HCEC 1CT (cell line): ENCODE measurements around the gene MIPOL1.
"Not testable (repeated sequence)": the region's sequence is repeated elsewhere in the genome, so short reads cannot be mapped to it uniquely, and the experiment has no call there.

ENCODE experiments used
- DNase-seq: peaks from one replicate; pipeline ENCODE4 v3.0.0-alpha.2; 2017

The MIPOL1 gene

DNA sequence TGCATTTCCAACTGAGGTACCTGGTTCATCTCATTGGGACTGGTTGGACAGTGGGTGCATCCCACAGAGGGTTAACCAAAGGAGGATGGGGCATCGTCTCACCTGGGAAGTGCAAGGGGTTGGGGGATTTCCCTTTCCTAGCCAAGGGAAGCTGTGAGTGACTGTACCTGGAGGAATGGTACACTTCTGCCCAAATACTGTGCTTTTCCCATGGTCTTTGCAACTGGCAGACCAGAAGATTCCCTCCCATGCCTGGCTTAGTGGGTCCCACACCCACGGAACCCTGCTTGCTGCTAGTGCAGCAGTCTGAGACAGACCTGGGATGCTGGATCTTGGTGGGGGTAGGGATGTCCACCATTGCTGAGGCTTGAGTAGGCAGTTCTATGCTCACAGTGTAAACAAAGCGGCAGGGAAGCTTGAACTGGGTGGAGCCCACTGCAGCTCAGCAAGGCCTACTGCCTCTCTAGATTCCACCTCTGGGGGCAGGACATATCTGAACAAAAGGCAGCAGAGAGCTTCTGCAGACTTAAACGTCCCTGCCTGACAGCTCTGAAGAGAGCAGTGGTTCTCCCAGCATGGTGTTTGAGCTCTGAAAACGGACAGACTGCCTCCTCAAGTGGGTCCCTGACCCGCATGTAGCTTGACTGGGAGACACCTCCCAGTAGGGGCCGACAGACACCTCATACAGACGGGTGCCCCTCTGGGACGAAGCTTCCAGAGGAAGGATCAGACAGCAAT lies 9.7 kb upstream of the MIPOL1 start:
- not testable (repeated sequence) for DNase-seq

DNA sequence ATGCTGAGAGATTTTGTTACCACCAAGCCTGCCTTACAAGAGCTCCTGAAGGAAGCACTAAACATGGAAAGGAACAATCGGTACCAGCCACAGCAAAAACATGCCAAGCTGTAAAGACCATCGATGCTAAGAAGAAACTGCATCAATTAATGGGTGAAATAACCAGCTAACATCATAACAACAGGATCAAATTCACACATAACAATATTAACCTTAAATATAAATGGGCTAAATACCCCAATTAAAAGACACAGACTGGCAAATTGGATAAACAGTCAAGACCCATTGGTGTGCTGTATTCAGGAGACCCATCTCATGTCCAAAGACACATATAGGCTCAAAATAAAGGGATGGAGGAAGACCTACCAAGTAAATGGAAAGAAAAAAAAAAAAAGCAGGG lies 8.0 kb upstream of the MIPOL1 start:
- not testable (repeated sequence) for DNase-seq

DNA sequence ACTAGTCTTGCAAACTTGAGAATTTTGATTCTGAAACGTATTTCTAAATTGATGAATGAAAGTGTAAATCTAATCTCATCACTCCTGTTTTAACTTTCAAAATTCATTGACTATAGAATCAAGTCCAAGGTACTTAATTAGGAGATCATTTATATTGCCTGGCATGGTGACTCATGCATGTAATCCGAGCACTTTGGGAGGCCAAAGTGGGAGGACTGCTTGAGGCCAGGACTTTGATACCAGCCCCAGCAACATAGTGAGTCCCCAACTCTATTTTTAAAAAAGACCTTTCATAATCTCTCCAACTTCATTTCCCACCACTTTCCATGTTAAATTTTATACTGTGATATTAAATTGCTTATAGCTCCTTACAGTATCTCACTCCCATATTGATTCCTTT lies 3.0 kb upstream of the MIPOL1 start:
- no peak for DNase-seq

DNA sequence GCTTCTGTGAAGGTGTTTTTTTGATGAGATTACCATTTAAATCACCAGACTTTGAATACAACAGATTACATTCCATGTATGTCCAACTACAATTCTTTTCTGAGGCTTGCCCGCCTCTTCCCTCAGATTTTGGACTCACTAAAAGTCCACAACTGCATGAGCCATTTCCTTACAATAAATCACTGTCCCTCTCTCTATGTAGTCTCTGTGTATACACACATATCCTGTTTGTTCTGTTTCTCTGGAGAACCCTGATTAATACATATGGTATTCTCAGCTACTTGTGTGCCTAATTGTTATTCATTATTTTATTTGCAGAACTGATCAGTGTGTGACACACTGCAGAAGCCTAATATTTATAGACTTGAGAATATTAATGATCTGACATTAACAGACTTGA lies 2.4 kb upstream of the MIPOL1 start:
- peak; percentile 91 for DNase-seq

DNA sequence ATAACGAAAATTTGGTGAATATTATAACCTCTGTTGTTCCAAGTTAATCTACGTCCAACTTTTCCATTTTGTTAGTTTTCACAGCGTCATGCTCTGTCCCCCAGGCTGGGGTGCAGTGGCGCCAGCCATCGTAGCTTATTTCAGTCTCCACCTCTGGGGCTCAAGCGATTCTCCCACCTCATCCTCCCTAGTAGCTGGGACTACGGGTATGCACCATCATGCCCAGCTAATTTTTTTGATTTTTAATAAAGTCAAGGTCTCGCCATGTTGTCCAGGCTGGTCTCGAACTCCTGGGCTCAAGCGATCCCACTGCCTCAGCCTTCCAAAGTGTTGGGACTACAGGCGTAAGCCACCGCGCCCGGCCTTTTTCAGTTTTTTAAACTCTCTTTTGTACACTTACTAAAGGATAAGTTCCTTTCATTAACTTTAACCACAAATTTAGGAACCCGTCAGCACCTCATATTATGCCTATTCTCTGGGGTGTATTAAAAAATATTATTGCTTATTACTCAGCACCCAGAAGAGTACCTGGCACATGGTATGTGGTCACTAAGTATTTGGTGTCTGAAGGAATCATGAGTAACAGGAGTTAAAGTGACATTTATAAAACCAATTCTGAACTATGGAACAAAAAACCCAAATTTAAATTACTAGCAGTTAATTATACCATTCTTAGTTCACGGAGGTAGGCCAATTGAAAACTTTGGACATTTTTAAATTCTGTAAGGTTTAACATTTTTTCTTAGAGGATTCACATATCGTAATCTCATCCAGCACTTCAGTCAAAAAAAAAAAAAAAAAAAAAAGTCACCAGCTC lies 925 bp upstream of the MIPOL1 start:
- DNase-seq, result no peak

DNA sequence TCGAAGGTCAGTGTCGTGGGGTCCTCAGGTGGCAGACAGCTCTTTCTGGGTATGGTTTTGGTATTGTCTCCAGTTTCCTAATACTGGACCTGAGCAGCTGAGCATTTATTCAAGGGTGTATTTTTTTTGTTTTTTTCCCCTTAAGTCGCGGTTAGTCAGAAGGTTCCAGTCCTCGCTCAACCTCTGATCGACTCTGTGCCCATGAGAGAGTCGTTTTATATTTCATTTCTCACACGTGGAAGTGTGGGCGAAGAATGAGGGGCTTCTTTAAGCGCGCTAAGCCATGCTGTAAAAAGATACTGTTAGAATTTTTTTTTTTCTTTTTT lies 499 bp downstream of the MIPOL1 start:
- DNase-seq, result no peak

DNA sequence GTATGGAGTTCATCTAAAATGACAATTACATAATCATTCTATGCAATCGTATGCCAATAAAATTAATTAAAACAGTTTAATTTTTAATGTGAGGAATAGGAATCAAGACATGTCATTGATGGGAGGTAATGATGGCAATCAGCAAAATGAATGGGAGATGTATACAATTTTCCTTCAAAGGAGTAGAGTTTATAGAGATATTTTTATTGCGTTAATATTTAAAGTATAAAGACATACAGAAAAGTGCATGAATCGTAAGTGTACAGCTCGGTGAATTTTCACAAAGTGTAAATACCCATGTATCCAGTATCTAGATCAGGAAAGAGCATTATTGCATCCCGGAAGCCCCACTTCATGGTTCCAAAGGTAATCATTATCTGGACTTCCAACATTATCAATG lies 1.2 kb downstream of the MIPOL1 start:
- no peak for DNase-seq

DNA sequence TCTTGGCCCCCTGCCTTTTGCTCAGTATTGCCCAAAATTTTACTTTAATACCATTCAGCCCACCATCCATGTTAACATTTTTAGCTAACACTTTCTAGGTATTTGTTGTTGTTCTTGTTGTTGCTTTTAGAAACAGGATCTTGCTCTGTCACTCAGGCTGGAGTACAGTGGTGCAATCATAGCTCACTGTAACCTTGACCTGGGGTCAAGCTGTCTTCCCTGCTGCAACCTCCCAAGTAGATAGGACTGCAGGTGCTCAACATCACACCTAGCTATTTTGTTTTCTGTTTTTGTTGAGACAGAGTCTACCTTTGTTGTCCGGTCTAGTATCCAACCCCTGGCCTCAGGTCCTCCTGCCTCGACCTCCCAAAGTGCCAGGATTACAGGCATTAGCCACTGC lies 4.0 kb downstream of the MIPOL1 start:
- no peak for DNase-seq

DNA sequence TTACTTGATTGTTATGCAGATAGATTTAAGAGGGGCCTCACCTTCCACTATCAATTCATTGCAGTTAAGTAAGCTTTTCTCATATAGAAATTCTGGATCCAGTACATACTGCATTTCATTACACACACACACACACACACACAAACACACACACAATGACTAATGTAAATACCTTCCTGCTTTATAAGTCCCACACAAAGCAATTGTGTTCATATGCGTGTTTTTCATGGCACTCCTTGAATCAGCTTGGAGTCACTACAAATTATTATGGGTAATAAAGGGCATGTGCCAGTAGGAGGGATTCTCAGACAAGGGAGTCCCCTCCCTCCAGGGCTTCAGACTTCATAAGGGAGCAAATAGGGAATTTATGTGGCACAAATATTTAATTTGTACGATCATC lies 4.5 kb downstream of the MIPOL1 start:
- peak; percentile 53 for DNase-seq

DNA sequence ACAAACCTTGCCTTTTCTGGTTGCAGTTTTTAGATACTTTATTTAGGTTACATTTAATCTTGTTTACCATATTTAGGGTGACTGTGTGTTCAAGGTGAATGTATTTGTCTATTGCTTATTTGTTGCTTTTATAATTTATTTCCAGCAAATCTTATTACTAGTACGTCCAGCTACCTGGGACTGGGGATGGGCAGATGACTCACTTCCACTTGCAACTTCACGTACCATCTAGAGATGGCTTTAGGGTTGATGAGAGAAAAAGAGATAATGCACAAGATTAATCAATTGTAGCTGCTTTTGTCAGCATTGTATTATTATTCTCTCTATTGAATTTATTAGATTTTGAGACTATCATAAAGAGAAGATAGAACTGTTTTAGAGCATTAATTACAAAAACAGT lies 5.1 kb downstream of the MIPOL1 start:
- DNase-seq, result no peak

DNA sequence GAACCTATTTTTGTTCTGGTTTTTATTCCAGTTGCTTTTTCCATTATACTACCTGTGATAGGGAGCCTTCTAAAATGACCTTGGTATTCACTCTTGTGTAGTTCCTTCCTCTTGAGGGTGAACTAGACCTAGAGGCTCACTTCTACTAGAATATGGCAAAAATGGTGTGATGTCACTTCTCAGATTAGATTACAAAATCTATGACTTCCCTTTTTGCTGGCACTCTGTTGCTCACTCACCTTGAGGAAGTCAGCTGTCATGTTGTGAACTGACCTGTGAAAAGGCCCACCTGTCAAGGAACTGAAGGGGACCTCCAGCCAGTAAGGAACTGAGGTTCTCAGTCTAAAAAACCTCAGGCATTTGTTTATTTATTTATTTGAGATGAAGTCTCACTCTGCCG lies 5.7 kb downstream of the MIPOL1 start:
- DNase-seq, result no peak

DNA sequence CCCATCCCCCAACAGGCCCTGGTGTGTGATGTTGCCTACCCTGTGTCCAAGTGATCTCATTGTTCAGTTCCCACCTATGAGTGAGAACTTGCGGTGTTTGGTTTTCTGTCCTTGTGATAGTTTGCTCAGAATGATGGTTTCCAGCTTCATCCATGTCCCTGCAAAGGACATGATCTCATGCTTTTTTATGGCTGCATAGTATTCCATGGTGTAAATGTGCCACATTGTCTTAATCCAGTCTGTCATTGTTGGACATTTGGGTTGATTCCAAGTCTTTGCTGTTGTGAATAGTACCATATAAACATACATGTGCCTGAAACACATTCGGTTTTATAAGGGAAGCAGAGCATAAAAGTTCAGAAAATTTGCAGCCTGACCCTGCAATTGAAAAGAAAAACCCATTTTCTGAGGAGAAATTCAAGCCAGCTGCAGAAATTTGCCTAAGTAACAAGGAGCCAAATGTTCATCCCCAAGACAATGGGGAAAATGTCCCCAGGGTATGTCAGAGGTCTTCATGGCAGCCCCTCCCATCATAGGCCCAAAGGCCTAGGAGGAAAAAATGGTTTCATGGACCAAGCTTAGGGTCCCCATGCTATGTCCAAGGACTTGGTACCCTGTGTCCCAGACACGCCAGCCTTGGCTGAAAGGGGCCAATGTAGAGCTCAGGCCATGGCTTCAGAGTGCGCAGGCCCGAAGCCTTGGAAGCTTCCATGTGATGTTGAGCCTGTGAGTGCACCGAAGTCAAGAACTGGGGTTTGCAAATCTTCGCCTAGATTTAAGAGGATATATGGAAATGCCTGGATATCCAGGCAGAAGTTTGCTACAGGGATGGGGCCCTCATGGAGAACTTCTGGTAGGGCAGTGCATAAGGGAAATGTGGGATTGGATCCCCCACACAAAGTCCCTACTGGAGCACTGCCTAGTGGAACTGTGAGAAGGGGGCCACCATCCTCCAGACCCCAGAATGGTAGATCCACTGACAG lies 8.2 kb downstream of the MIPOL1 start:
- not testable (repeated sequence) for DNase-seq

DNA sequence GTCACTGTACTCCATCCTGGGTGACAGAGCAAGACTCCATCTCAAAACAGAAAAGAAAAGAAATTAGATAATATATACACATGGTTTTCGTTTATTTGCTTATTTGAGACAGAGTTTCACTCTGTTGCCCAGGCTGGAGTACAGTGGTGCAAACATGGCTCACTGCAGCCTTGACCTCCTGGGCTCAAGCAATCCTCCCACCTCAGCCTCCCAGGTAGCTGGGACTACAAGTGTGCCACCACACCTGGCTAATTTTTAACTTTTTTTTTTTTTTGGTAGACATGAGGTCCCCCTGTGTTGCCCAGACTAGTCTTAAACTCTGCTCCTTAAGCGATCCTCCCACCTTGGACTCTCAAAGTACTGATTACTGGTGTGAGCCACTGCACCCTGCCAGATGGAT lies 11.9 kb downstream of the MIPOL1 start:
- DNase-seq, result not testable (repeated sequence)

DNA sequence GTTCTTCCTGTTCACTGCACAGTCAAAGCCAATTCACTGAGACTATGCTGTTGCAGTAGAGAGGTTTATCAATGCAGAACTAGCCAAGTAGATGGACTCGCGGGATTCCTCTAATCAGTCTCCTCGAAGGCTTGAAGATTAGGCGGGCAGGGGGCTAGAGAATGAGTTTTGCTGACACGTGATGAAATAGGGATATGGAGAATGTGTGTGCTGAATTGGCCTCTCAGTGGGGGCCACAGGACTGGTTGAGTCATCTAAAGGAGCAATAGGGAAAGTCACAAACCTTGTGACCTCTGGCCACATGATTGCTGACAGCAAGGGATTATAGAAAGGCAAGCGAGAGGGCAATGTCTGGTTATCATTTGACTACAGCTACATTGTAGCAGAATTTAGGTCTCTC lies 12.7 kb downstream of the MIPOL1 start:
- no peak for DNase-seq

DNA sequence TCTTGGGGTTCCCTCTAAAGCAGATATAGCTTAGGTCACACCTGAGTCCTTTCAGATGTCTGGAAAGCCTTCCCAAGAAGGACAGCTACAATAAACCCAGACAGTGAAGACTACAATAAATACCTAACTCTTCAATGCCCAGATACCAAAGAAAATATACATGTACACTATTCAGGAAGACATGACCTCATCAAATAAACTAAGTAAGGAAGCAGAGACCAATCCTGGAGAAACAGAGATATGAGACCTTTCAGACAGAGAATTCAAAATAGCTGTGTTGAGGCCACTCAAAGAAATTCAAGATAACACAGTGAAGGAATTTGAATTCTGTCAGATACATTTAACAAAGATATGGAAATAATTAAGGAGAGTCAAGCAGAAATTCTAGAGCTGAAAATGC lies 15.3 kb downstream of the MIPOL1 start:
- no peak for DNase-seq

DNA sequence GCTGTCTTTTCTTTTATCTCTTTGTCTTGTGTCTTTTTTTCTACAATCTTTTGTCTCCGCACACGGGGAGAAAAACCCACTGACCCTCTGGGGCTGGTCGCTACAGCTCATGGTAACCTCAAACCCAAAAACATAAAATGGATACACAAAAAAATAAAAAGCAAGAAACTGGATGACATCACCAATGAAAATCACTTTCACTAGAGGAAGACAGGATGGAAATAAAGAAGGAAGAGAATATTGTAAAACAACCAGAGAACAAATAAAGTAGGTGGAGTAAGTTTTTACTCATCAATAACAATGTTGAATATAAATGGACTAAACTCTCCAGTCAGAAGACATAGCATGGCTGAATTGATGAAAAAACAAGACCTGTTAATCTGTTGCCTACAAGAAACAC lies 17.6 kb downstream of the MIPOL1 start:
- DNase-seq, result no peak

DNA sequence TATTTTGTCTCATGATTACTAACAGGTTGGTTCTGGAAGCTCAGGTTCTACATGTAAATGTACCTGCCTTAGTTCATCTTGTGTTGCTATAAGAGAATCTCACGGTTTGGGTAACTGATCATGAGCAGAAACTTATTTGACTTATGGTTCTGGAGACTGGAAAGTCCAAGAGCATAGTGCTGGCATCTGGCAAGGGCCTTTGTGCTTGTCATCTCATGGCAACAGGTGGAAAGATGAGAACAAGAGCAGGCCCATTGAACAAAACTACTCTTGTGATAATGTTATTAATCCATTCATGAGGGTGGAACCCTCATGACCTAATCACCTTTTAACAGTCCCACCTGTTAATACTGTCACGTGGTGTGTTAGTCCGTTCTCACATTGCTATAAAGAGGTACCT lies 23.3 kb downstream of the MIPOL1 start:
- DNase-seq, result no peak

DNA sequence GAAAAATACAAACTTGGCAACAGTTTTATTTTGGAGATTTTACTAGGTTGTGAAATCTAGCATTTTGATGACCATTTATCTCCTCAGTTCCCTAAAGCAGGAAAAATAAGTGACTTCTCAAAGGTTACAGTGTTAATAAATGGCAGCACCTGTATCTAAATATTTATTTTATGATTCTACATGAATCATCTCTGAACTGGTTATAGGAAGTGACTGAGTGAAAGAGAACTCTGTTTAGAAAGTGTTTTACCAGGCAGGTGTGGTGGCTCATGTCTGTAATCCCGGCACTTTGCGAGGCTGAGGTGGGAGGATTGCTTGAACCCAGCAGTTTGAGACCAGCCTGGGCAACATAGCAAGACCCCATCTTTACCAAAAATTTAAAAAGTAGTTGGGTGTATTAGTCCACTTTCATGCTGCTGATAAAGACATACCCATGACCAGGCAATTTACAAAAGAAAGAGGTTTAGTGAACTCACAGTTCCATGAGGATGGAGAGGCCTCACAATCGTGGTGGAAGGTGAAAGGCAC lies 26.3 kb downstream of the MIPOL1 start:
- no peak for DNase-seq

DNA sequence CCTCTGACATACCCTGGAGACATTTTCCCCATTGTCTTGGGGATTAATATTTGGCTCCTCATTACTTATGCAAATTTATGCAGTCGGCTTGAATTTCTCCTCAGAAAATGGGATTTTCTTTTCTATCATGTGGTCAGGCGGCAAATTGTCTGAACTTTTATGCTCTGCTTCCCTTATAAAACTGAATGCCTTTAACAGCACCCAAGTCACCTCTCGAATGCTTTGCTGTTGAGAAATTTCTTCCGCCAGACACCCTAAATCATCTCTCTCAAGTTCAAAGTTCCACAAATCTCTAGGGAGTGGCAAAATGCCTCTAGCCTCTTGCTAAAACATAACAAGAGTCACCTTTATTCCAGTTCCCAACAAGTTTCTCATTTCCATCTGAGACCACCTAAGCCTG lies 27.9 kb downstream of the MIPOL1 start:
- DNase-seq, result not testable (repeated sequence)

DNA sequence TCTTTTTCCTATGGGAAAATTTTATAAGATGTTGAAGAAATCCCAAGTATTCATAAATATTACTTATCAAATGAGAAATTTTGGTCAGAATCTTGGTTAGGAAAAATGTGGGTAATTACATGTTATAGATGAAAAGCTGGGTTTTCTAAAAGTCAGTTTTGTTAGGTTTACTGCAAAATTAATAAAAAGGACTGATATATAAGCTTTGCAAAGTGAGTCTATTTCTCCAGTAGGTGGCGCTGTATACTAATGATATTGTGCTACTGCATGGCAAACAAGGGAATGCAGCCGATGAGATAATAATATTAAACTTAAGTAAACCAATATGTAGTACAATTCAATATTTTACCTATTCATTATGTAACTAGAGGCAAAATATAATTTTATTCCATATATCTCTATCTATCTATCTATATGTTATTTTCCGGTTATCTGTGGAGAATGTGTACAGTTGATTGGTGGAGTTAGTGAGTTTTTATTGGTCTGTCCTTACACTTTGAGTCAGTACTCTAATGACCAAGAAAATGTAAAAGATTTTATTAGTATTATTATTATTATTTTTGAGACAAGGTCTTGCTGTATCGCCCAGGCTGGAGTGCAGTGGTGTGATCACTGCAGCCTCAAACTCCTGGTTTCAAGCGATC lies 32.9 kb downstream of the MIPOL1 start:
- DNase-seq, result peak; percentile 72

DNA sequence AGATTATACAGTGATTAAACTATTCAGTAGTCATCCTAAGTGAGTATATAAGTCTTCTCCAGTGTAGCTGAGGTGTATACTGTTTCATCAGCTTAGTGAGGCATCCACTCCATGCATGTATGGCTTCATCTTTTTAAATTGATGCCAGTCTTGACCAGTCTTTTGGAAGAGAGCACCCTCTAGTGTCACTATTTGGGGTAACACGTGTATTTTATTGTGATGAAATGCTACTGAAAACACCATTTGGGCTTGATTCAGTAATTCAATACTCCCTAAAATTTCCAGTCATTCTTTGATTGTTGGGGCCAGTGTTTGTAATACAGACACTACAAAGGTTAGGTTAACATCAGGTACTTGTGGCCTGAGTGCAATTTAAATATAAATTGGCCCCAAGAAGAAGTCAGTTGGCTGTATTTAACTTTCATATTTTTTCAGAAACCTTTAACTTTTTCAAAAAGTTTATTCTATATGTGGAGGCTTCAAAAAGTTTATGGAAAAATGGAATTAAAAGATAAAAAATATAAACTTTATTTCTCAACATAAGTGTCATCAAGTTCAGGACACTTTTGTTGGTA lies 35.3 kb downstream of the MIPOL1 start:
- peak; percentile 55 for DNase-seq

DNA sequence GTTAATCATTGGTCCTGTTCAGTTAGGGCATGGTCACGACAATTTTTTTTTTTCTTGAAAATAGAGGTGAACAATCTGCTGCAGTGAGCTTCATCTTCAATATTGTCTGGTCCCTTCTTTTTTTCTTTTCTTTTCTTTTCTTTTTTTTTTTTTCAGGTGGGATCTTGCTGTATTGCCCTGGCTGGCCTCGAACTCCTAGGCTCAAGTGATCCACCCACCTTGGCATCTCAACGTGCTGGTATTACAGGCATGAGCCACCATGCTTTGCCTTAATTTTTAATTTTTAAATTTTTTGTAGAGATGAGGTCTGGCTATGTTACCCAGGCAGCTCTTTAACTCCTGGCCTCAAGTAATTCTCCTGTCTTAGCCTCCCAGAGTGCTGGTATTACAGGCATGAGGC lies 36.5 kb downstream of the MIPOL1 start:
- DNase-seq, result no peak
